ENCODE results near the gene ITCH. TPM values are rescaled to one million over a fixed set of nuclear protein-coding genes. Genes with fewer than 3 reads are reported as not detected.
A peak's percentile ranks its signal among the peaks of the same experiment; 100 is the strongest.

ITCH gene
- total and polyA plus RNA-seq, 11 donors = 6.0 to 49.0 (median 39.5) TPM

- Histone ChIP-seq H3K27ac (no peak overlapping the region), H3K36me3 (peaks cover 0 to 50% (median 42%) of the 10 kb centered on the region in 9 donors), H3K4me3 (no peak overlapping the region), H3K27me3 (no peaks in the 10 kb centered on the region), H3K9me3 (no peaks in the 10 kb centered on the region), H3K4me1 (peaks cover 0 to 23% (median 7%) of the 10 kb centered on the region in 12 donors)
- DNase-seq = no peak
- 96 to 98% (median 97%) methylated on average over 6 of the region's 6 CpGs for WGBS, 4 donors
- no peak for ATAC-seq
- intact Hi-C loops (cut with DNase I) = loop anchor here in 1 of 10 donors (5.0 kb wide), 1 partner anchor 225 kb away; no protein-coding TSS in a partner anchor
- TF ChIP-seq POLR2A (IDR thresholded peaks at IDR 0.05) = no peak
- TF ChIP-seq, protein P1, sequence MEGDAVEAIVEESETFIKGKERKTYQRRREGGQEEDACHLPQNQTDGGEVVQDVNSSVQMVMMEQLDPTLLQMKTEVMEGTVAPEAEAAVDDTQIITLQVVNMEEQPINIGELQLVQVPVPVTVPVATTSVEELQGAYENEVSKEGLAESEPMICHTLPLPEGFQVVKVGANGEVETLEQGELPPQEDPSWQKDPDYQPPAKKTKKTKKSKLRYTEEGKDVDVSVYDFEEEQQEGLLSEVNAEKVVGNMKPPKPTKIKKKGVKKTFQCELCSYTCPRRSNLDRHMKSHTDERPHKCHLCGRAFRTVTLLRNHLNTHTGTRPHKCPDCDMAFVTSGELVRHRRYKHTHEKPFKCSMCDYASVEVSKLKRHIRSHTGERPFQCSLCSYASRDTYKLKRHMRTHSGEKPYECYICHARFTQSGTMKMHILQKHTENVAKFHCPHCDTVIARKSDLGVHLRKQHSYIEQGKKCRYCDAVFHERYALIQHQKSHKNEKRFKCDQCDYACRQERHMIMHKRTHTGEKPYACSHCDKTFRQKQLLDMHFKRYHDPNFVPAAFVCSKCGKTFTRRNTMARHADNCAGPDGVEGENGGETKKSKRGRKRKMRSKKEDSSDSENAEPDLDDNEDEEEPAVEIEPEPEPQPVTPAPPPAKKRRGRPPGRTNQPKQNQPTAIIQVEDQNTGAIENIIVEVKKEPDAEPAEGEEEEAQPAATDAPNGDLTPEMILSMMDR (IDR thresholded peaks at IDR 0.05) = no peak
Observed at GRCh38 chr20:34542439-34542838, 179.4 kb downstream of the ITCH start.

DNA sequence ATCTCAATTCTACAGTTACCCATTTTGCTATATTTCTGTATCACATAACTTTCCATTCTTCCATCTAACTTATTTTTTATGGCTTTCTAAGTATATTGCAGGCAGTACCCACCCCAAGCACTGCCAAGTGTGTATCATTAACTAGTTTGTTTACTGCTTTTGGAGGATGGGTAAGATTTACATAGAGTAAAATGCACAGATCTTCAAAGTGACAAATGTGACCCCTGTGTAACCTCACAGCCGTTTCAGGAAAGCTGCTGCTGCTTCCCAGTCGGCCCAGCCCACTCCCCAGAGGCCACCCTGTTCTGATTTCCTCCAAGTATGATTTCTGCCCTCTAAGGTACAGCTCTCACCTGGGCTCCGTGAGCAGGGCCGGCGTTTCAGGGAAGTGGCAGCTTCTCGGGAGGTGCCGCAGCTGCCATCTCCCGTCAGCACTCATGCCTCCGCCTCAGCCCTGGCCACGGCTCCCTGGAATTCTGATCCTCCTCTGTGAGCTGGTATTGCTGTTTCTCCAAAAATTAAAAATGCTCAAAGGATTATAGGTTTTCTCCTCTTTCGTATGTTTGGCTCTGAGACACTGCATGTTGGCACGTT lies 180.5 kb downstream of the ITCH start:
- Histone ChIP-seq H3K27me3 (no peaks in the 10 kb centered on the region), H3K4me3 (no peak overlapping the region), H3K36me3 (peaks cover 0 to 40% (median 36%) of the 10 kb centered on the region in 9 donors), H3K27ac (no peak overlapping the region), H3K9me3 (no peaks in the 10 kb centered on the region), H3K4me1 (peaks cover 0 to 21% (median 7%) of the 10 kb centered on the region in 12 donors)
- ATAC-seq = no peak
- 69 to 78% (median 71%) methylated on average over 12 of the region's 12 CpGs for WGBS, 4 donors
- no peak for TF ChIP-seq POLR2A (IDR thresholded peaks at IDR 0.05)
- TF ChIP-seq, protein P1 (IDR thresholded peaks at IDR 0.05) = no peak
- intact Hi-C loops (cut with DNase I) = loop anchor here in 1 of 10 donors (5.0 kb wide), 1 partner anchor 224 kb away; no protein-coding TSS in a partner anchor
- peak in 1 of 5 donors; percentile 3 for DNase-seq

GRCh38 chr20:34544109-34544796 lies 181.2 kb downstream of the ITCH start:
- intact Hi-C loops (cut with DNase I) = loop anchor here in 1 of 10 donors (5.0 kb wide), 1 partner anchor 223 kb away; no protein-coding TSS in a partner anchor
- Histone ChIP-seq H3K36me3 (peaks cover 0 to 34% (median 31%) of the 10 kb centered on the region in 9 donors), H3K4me3 (peak overlapping the region in 6 of 12 donors; percentile 4 to 33 (median 18)), H3K27me3 (no peaks in the 10 kb centered on the region), H3K27ac (no peak overlapping the region), H3K9me3 (no peaks in the 10 kb centered on the region), H3K4me1 (peaks cover 0 to 21% (median 7%) of the 10 kb centered on the region in 12 donors)
- DNase-seq = peak in 1 of 5 donors; percentile 24
- ATAC-seq = peak in 3 of 4 donors; percentile 56 to 62 (median 59)
- WGBS, 4 donors = 19 to 34% (median 27%) methylated on average over 19 of the region's 19 CpGs
- TF ChIP-seq POLR2A (IDR thresholded peaks at IDR 0.05) = no peak
- TF ChIP-seq, protein P1 (IDR thresholded peaks at IDR 0.05) = no peak

GRCh38 chr20:34546751-34547181 lies 183.7 kb downstream of the ITCH start:
- DNase-seq = peak in 2 of 5 donors; percentile 12 to 37
- Histone ChIP-seq H3K27me3 (no peaks in the 10 kb centered on the region), H3K36me3 (peaks cover 0 to 9% (median 6%) of the 10 kb centered on the region in 9 donors), H3K4me3 (no peak overlapping the region), H3K27ac (no peak overlapping the region), H3K9me3 (no peaks in the 10 kb centered on the region), H3K4me1 (peaks cover 0 to 12% (median 1%) of the 10 kb centered on the region in 12 donors)
- ATAC-seq = no peak
- TF ChIP-seq POLR2A (IDR thresholded peaks at IDR 0.05) = no peak
- TF ChIP-seq, protein P1 (IDR thresholded peaks at IDR 0.05) = no peak
- intact Hi-C loops (cut with DNase I) = no loop called here
- 89 to 94% (median 92%) methylated on average over 11 of the region's 11 CpGs for WGBS, 4 donors
